K562 (cell line): ENCODE data around the gene HEPACAM2.

Source experiments
- CBX8 ChIP-seq: fragments of 200-600 bp; sonication (generic); IDR thresholded peaks from 2 replicates; pipeline ENCODE4 v1.6.1; 2012; ENCODE audit warnings: borderline replicate concordance, mixed run types, low read depth, mild to moderate bottlenecking, moderate library complexity, mixed read lengths, low read length, control low read depth, inconsistent platforms; ENCODE audit not compliant: poor library complexity, severe bottlenecking; ENCODE audit errors: extremely low read depth
- EP300 ChIP-seq: IDR thresholded peaks from 2 replicates; pipeline ENCODE4 v1.6.1; 2012; ENCODE audit warnings: low read length, improper control_type of control experiment
- HDAC6 ChIP-seq: IDR thresholded peaks from 2 replicates; pipeline ENCODE4 v1.6.1; 2012; ENCODE audit warnings: low read depth, mild to moderate bottlenecking, control low read depth, inconsistent platforms, low read length, moderate library complexity
- HMG20A ChIP-seq: fragments of 450-650 bp; formaldehyde crosslinking; conservative IDR thresholded peaks from 2 replicates; pipeline ENCODE4 v1.4.0; 2020; ENCODE audit warnings: mild to moderate bottlenecking, mixed read lengths
- KDM1A ChIP-seq, 2 experiments: fragments of 450-650 bp; IDR thresholded peaks; 2 replicates each; pipeline ENCODE4 v1.6.1; 2016; ENCODE audit warnings: mild to moderate bottlenecking in 2 of 2
- MAZ ChIP-seq, 2 experiments: fragments of 450-650 bp in 1 of 2; sonication (generic) in 1 of 2; formaldehyde crosslinking; IDR thresholded peaks in 1 of 2; conservative IDR thresholded peaks in 1 of 2; 2 replicates each; pipeline versions ENCODE4 v1.4.0 to v1.5.0; 2020; ENCODE audit warnings: mild to moderate bottlenecking in 1 of 2, missing genetic modification reagents in 1 of 2
- MYNN ChIP-seq, 2 experiments: sonication (generic); formaldehyde crosslinking in 1 of 2; IDR thresholded peaks; 2 replicates each; pipeline versions ENCODE4 v1.5.0 to v1.6.1; 2016 to 2020; ENCODE audit warnings: antibody characterized with exemption in 1 of 2, missing genetic modification reagents in 1 of 2
- NFE2L1 ChIP-seq: fragments of 450-650 bp; IDR thresholded peaks from 2 replicates; pipeline ENCODE4 v1.6.1; 2016; ENCODE audit warnings: missing genetic modification characterization, low read depth, mild to moderate bottlenecking, missing compliant biosample characterization, moderate library complexity, borderline replicate concordance
- ZNF23 ChIP-seq: fragments of 250-450 bp; sonication (Bioruptor Pico); IDR thresholded peaks from 2 replicates; pipeline ENCODE4 v1.4.0; 2020; ENCODE audit warnings: mild to moderate bottlenecking
- ZNF24 ChIP-seq: fragments of 450-650 bp; IDR thresholded peaks from 2 replicates; pipeline ENCODE4 v1.6.1; 2016
- TF ChIP-seq, protein P1 (sequence below), 3 experiments: IDR thresholded peaks in 2 of 3; conservative IDR thresholded peaks in 1 of 3; 2 replicates each; pipeline ENCODE4 v1.5.1; 2011 to 2012; ENCODE audit warnings: low read length in 3 of 3, mild to moderate bottlenecking in 3 of 3, control low read depth in 2 of 3, improper control_type of control experiment in 1 of 3, inconsistent platforms in 1 of 3, low read depth in 1 of 3, mixed read lengths in 1 of 3, moderate library complexity in 1 of 3; ENCODE audit not compliant: insufficient read depth in 2 of 3

DNA sequence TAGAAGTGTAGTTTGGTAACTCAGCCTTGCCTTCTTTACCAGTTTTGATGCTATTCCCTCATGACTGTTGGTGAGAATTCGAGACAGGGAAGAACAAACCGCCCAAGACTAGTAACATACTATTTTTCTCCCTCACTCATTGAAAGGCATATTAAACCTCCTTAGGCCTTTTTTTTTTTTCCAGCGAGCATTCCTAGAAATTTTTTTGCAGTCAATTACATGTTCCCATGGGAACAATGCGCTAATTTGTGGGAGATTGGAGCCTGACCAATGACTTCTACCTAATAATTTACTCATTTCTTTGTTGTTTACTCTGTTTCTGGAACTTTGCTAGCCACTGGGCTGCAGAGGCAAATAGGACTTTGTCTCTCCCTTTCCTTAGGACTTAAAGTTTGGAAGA, 11.9 kb upstream of the HEPACAM2 start:
- TF ChIP-seq, protein P1, sequence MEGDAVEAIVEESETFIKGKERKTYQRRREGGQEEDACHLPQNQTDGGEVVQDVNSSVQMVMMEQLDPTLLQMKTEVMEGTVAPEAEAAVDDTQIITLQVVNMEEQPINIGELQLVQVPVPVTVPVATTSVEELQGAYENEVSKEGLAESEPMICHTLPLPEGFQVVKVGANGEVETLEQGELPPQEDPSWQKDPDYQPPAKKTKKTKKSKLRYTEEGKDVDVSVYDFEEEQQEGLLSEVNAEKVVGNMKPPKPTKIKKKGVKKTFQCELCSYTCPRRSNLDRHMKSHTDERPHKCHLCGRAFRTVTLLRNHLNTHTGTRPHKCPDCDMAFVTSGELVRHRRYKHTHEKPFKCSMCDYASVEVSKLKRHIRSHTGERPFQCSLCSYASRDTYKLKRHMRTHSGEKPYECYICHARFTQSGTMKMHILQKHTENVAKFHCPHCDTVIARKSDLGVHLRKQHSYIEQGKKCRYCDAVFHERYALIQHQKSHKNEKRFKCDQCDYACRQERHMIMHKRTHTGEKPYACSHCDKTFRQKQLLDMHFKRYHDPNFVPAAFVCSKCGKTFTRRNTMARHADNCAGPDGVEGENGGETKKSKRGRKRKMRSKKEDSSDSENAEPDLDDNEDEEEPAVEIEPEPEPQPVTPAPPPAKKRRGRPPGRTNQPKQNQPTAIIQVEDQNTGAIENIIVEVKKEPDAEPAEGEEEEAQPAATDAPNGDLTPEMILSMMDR (IDR thresholded peaks at IDR 0.05 in 2 of 3, conservative IDR thresholded peaks at IDR 0.05 in 1 of 3; ENCODE audit: insufficient read depth in 2 of 3, low read depth in 1 of 3, low read length in 3 of 3) = no peak
- TF ChIP-seq NFE2L1 (tag) (no peak), KDM1A (IDR thresholded peaks at IDR 0.05) (no peak), MAZ (CRISPR knock-in tag; conservative IDR thresholded peaks at IDR 0.05 in 1 of 2, IDR thresholded peaks at IDR 0.05 in 1 of 2) (no peak), MYNN (IDR thresholded peaks at IDR 0.05) (no peak), MYNN (CRISPR knock-in tag; IDR thresholded peaks at IDR 0.05) (no peak), HDAC6 (no peak), EP300 (no peak), CBX8 (no peak), ZNF24 (no peak), HMG20A (CRISPR knock-in tag) (no peak), ZNF23 (CRISPR knock-in tag) (no peak)
